BJ (cell line): Measurements from ENCODE around the gene AP1M2. TPM values are rescaled to one million over a fixed set of nuclear protein-coding genes. Genes with fewer than 3 reads are reported as not detected.

Experiments
- CTCF ChIA-PET: fragments of 350-600 bp; formaldehyde crosslinking; extraction: SDS; loops from one replicate; lab custom pipeline; 2021; ENCODE audit warnings: antibody characterized with exemption, inconsistent platforms; lab: Yijun Ruan, JAX
- POLR2A ChIA-PET: fragments of 300-600 bp; sonication (Branson Sonifier 250); formaldehyde crosslinking; extraction: SDS; loops from one replicate; lab custom pipeline; 2021; ENCODE audit warnings: antibody characterized with exemption; lab: Charles Lee
- DNase-seq: peaks from one replicate; pipeline ENCODE4 v3.0.0-alpha.2; 2011; ENCODE audit warnings: low read depth
- H3K27me3 ChIP-seq: 2 replicates; pipeline ENCODE4 v1.6.0; 2011; ENCODE audit warnings: low read length; ENCODE audit not compliant: control insufficient read depth, insufficient read depth
- H3K36me3 ChIP-seq: 2 replicates; pipeline ENCODE4 v1.5.1; 2011; ENCODE audit warnings: low read length; ENCODE audit not compliant: control insufficient read depth, insufficient read depth
- H3K4me3 ChIP-seq: 2 replicates; pipeline ENCODE4 v1.5.1; 2011; ENCODE audit warnings: low read depth, mild to moderate bottlenecking, control low read depth, low read length
- CTCF ChIP-seq: IDR thresholded peaks from 2 replicates; pipeline ENCODE4 v1.5.1; 2011; ENCODE audit warnings: low read depth, mild to moderate bottlenecking, control low read depth, inconsistent platforms, low read length, moderate library complexity; ENCODE audit not compliant: insufficient read depth
- polyA plus RNA-seq: library from polyadenylated mRNA; depleted of rRNA; stranded (reverse); fragments of >200 nt; gene quantifications from 2 replicates; pipeline ENCODE4 v1.2.3, GENCODE V29; 2011

AP1M2 gene
- polyA plus RNA-seq, 1 experiment = not detected

GRCh38 chr19:10548746-10549276, 38.3 kb downstream of the AP1M2 start:
- DNase-seq = no peak
- Histone ChIP-seq H3K36me3 (peaks cover 27% of the 10 kb centered on the region), H3K4me3 (no peak overlapping the region), H3K27me3 (no peaks in the 10 kb centered on the region)
- TF ChIP-seq CTCF = no peak
- ChIA-PET POLR2A (no interaction called here), CTCF (interaction anchor here (0.6 to 1.6 kb wide), 2 partner anchors 69 to 564 kb away, joined by 3 to 4 read pairs; no protein-coding TSS in a partner anchor)

GRCh38 chr19:10546817-10547216, 40.3 kb downstream of the AP1M2 start:
- ChIA-PET POLR2A (no interaction called here), CTCF (interaction anchor here (1.2 kb wide), 1 partner anchor 41 kb away, joined by 3 read pairs; no protein-coding TSS in a partner anchor)
- no peak overlapping the region for H3K4me3 ChIP-seq
- no peak for DNase-seq
- no peak for TF ChIP-seq CTCF
- H3K36me3 ChIP-seq = peaks cover 10% of the 10 kb centered on the region
- H3K27me3 ChIP-seq = no peaks in the 10 kb centered on the region

GRCh38 chr19:10544753-10545251, 42.3 kb downstream of the AP1M2 start:
- CTCF ChIA-PET = interaction anchor here (0.5 to 1.0 kb wide), 2 partner anchors 9 to 59 kb away, joined by 3 read pairs; no protein-coding TSS in a partner anchor
- TF ChIP-seq CTCF = no peak
- DNase-seq = no peak
- POLR2A ChIA-PET = no interaction called here
- Histone ChIP-seq H3K27me3 (no peaks in the 10 kb centered on the region), H3K4me3 (peak overlapping the region; percentile 89), H3K36me3 (peaks cover 7% of the 10 kb centered on the region)

GRCh38 chr19:10544242-10544752, 42.8 kb downstream of the AP1M2 start:
- no peaks in the 10 kb centered on the region for H3K27me3 ChIP-seq
- H3K36me3 ChIP-seq = peaks cover 7% of the 10 kb centered on the region
- ChIA-PET CTCF (interaction anchor here (1.0 kb wide), 1 partner anchor 9 kb away, joined by 3 read pairs; no protein-coding TSS in a partner anchor), POLR2A (no interaction called here)
- no peak for DNase-seq
- no peak for TF ChIP-seq CTCF
- H3K4me3 ChIP-seq = peak overlapping the region; percentile 89

- TF ChIP-seq CTCF = no peak
- POLR2A ChIA-PET = no interaction called here
- CTCF ChIA-PET = interaction anchor here (2.6 to 3.4 kb wide), 3 partner anchors 9 to 23 kb away, joined by 11 to 21 read pairs (median 15); partner anchors contain the start of gene KRI1
Measured at GRCh38 chr19:10543420-10544241, 43.5 kb downstream of the AP1M2 start, which contains the start of gene ATG4D. Gene ATG4D, plus strand, starts transcription at chr19:10543904. Its CDS starts 187 bp downstream, at chr19:10544091.

More at GRCh38 chr19:10543420-10544241, 43.5 kb downstream of the AP1M2 start, which contains the start of gene ATG4D:
- Histone ChIP-seq H3K36me3 (peaks cover 4% of the 10 kb centered on the region), H3K27me3 (no peaks in the 10 kb centered on the region), H3K4me3 (peak within 1 kb of the TSS; percentile 89)
- no peak for DNase-seq
